GM12892 (cell line): ENCODE results near the gene BTK.

ENCODE experiments used
- POLR2A ChIP-seq: IDR thresholded peaks from 2 replicates; pipeline ENCODE4 v1.6.1; 2011; ENCODE audit warnings: low read depth, low read length, control low read depth
- POLR2AphosphoS5 ChIP-seq: IDR thresholded peaks from 2 replicates; pipeline ENCODE4 v1.6.1; 2011; ENCODE audit warnings: low read depth, low read length, control low read depth
- TAF1 ChIP-seq: IDR thresholded peaks from 2 replicates; pipeline ENCODE4 v1.6.1; 2011; ENCODE audit warnings: low read depth, mild to moderate bottlenecking, control low read depth, low read length, borderline replicate concordance

GRCh38 chrX:101409043-101409442 is 23.1 kb upstream of the BTK start:
- TF ChIP-seq POLR2A (no peak), TAF1 (no peak), POLR2AphosphoS5 (no peak)
